Loucy (cell line): ENCODE measurements around the gene RPP25.

Experiments used
- CTCF ChIP-seq: fragments of 200-600 bp; sonication (generic); conservative IDR thresholded peaks from 2 replicates; pipeline ENCODE4 v1.5.1; 2014; ENCODE audit warnings: mild to moderate bottlenecking, antibody characterized with exemption, low read length
- EZH2phosphoT487 ChIP-seq: fragments of 200-600 bp; IDR thresholded peaks from 2 replicates; pipeline ENCODE4 v1.6.1; 2018; ENCODE audit warnings: antibody characterized with exemption, mild to moderate bottlenecking, moderate library complexity, borderline replicate concordance

DNA sequence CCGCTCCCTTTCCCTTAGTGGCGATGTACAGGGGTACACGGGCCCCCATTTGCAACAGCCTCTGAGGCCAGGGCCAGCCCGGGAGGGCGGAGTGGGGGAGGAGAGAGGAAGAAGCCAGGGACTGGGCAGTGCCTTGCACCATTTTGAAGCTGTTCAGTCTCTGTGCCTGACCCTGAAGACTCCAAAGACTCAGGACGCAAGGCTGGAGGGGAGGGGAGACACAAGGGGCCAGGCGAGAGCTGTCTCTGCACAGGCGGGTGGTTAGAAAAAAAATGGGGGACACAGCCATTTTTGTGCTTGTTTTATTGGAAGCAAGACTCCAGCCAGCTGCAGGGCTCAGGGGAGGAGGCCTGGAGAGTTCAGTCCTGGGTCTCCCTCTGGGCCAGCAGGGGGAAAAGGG lies 1.6 kb downstream of the RPP25 start:
- TF ChIP-seq CTCF (no peak), EZH2phosphoT487 (no peak)
